ENCODE measurements around the gene EEF2KMT.
"Not testable (repeated sequence)": the region's sequence is repeated elsewhere in the genome, so short reads cannot be mapped to it uniquely, and the experiment has no call there.

The EEF2KMT gene

GRCh38 chr16:5075637-5076036 is 22.0 kb downstream of the EEF2KMT start:
- H3K27me3 ChIP-seq (replicated peaks in 2 of 5; ENCODE audit: control insufficient read depth in 4 of 5, insufficient read depth in 5 of 5, low read length in 4 of 5) = no peaks in the 10 kb centered on the region
- H3K27ac ChIP-seq (ENCODE audit: insufficient read depth in 1 of 2, low read depth in 1 of 2, low read length in 2 of 2, poor library complexity in 1 of 2, severe bottlenecking in 2 of 2) = no peak overlapping the region
- H3K9me3 ChIP-seq (ENCODE audit: control extremely low read depth in 1 of 5, control insufficient read depth in 4 of 5, insufficient read depth in 2 of 5, low read depth in 1 of 5, low read length in 4 of 5) = no peaks in the 10 kb centered on the region
- no peak for DNase-seq
- H3K4me3 ChIP-seq (ENCODE audit: control insufficient read depth in 1 of 7, extremely low read depth in 1 of 7, insufficient read depth in 4 of 7, low read depth in 2 of 7, low read length in 6 of 7) = no peak overlapping the region
- 100% methylated on average over 4 of the region's 5 CpGs for WGBS (ENCODE audit: insufficient coverage)
- CTCF ChIA-PET = interaction anchor here (1.7 to 2.2 kb wide), 3 partner anchors 10 to 19 kb away, joined by 4 to 9 read pairs (median 5); partner anchors contain the start of gene C16orf89
- peaks cover 0 to 19% (median 12%) of the 10 kb centered on the region in 4 experiments for H3K4me1 ChIP-seq (ENCODE audit: control extremely low read depth in 1 of 4, control insufficient read depth in 4 of 4, insufficient read depth in 4 of 4, low read length in 3 of 4)
- POLR2A ChIA-PET = no interaction called here
- peaks cover 2 to 32% (median 20%) of the 10 kb centered on the region in 4 experiments for H3K36me3 ChIP-seq (ENCODE audit: control insufficient read depth in 4 of 4, insufficient read depth in 4 of 4, low read length in 3 of 4)

- DNase-seq; H3K27ac ChIP-seq (ENCODE audit: insufficient read depth in 1 of 2, low read depth in 1 of 2, low read length in 2 of 2, poor library complexity in 1 of 2, severe bottlenecking in 2 of 2); POLR2A ChIA-PET; H3K4me3 ChIP-seq (ENCODE audit: control insufficient read depth in 1 of 7, extremely low read depth in 1 of 7, insufficient read depth in 4 of 7, low read depth in 2 of 7, low read length in 6 of 7); CTCF ChIA-PET; H3K9me3 ChIP-seq (ENCODE audit: control extremely low read depth in 1 of 5, control insufficient read depth in 4 of 5, insufficient read depth in 2 of 5, low read depth in 1 of 5, low read length in 4 of 5); H3K27me3 ChIP-seq (replicated peaks in 2 of 5; ENCODE audit: control insufficient read depth in 4 of 5, insufficient read depth in 5 of 5, low read length in 4 of 5): not testable (repeated sequence)
- peaks cover 0 to 21% (median 12%) of the 10 kb centered on the region in 4 experiments for H3K4me1 ChIP-seq (ENCODE audit: control extremely low read depth in 1 of 4, control insufficient read depth in 4 of 4, insufficient read depth in 4 of 4, low read length in 3 of 4)
- WGBS (ENCODE audit: insufficient coverage) = 96% methylated on average over 11 of the region's 15 CpGs
- H3K36me3 ChIP-seq (ENCODE audit: control insufficient read depth in 4 of 4, insufficient read depth in 4 of 4, low read length in 3 of 4) = peaks cover 2 to 31% (median 18%) of the 10 kb centered on the region in 4 experiments
Measured at GRCh38 chr16:5073771-5074170, 23.8 kb downstream of the EEF2KMT start.

DNA sequence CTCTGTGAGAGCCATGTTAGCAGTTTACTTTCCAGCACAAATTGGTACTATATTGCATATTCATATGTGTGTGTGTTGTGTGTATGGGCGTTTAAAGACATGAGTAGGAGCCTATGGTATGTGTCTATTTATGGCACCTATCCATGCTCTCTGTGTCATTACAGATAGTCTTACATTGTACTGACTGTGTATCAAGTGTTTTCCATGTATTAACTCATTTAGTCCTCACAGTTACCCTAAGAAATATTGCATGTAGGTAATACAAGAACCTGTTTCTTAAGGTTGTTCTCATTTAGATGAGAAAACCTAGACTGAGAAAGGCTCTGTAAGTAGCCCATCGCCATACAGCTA is 24.3 kb downstream of the EEF2KMT start:
- H3K4me3 ChIP-seq (ENCODE audit: control insufficient read depth in 1 of 7, extremely low read depth in 1 of 7, insufficient read depth in 4 of 7, low read depth in 2 of 7, low read length in 6 of 7) = no peak overlapping the region
- no peaks in the 10 kb centered on the region for H3K9me3 ChIP-seq (ENCODE audit: control extremely low read depth in 1 of 5, control insufficient read depth in 4 of 5, insufficient read depth in 2 of 5, low read depth in 1 of 5, low read length in 4 of 5)
- POLR2A ChIA-PET = no interaction called here
- CTCF ChIA-PET = no interaction called here
- H3K27ac ChIP-seq (ENCODE audit: insufficient read depth in 1 of 2, low read depth in 1 of 2, low read length in 2 of 2, poor library complexity in 1 of 2, severe bottlenecking in 2 of 2) = no peak overlapping the region
- H3K27me3 ChIP-seq (replicated peaks in 2 of 5; ENCODE audit: control insufficient read depth in 4 of 5, insufficient read depth in 5 of 5, low read length in 4 of 5) = no peaks in the 10 kb centered on the region
- DNase-seq = no peak
- 100% methylated on average over 1 of the region's 2 CpGs for WGBS (ENCODE audit: insufficient coverage)
- H3K36me3 ChIP-seq (ENCODE audit: control insufficient read depth in 4 of 4, insufficient read depth in 4 of 4, low read length in 3 of 4) = peaks cover 2 to 28% (median 17%) of the 10 kb centered on the region in 4 experiments
- peaks cover 0 to 21% (median 12%) of the 10 kb centered on the region in 4 experiments for H3K4me1 ChIP-seq (ENCODE audit: control extremely low read depth in 1 of 4, control insufficient read depth in 4 of 4, insufficient read depth in 4 of 4, low read length in 3 of 4)

DNA sequence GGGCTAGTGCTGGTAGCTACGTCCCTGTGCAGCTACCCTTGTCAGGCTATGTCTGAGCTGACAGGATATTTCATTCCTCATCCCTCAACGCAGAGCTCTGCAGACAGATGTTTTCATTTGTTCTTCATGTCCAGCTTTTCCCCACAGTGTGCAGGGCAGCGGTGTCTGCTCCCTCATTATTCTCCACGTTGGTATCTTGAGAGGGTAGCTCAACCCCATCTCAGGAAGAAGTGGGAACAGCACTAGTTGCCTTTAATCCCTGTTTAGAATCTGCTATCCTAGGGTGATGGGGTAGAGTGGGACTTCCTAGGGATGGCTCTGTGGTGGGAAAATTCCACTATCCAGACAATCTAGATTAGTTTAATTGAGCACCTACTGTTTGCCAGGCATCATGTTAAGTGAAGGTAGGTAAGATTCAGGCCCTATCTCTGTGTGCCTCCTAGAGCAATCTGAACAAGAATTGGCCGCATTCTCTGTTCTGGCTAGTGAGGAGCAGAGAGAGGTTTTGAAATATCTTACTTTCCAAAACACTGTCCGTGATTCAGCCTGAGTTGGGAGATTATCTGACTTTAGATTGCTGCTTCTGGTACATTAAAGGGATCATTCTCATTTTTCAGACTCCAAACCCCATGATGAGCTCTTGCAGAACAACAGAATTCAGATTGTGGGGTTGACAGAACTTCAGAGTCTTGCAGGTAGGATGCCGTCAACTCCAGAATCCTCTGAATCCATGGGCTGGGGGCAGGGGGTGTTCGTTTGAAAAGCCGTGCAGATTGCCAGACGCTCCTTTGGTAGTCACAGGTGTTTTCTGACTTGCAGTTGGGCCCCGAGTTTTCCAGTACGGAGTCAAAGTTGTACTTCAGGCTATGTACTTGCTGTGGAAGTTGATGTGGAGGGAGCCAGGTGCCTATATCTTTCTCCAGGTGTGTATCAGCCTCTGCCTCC is 25.0 kb downstream of the EEF2KMT start:
- H3K4me3 ChIP-seq (ENCODE audit: control insufficient read depth in 1 of 7, extremely low read depth in 1 of 7, insufficient read depth in 4 of 7, low read depth in 2 of 7, low read length in 6 of 7) = peak overlapping the region; percentile 41 to 91 (median 77)
- H3K9me3 ChIP-seq (ENCODE audit: control extremely low read depth in 1 of 5, control insufficient read depth in 4 of 5, insufficient read depth in 2 of 5, low read depth in 1 of 5, low read length in 4 of 5) = no peaks in the 10 kb centered on the region
- peak overlapping the region in 1 of 2 experiments; percentile 60 for H3K27ac ChIP-seq (ENCODE audit: insufficient read depth in 1 of 2, low read depth in 1 of 2, low read length in 2 of 2, poor library complexity in 1 of 2, severe bottlenecking in 2 of 2)
- H3K4me1 ChIP-seq (ENCODE audit: control extremely low read depth in 1 of 4, control insufficient read depth in 4 of 4, insufficient read depth in 4 of 4, low read length in 3 of 4) = peaks cover 0 to 21% (median 12%) of the 10 kb centered on the region in 4 experiments
- H3K36me3 ChIP-seq (ENCODE audit: control insufficient read depth in 4 of 4, insufficient read depth in 4 of 4, low read length in 3 of 4) = peaks cover 2 to 28% (median 15%) of the 10 kb centered on the region in 4 experiments
- POLR2A ChIA-PET = no interaction called here
- no peaks in the 10 kb centered on the region for H3K27me3 ChIP-seq (replicated peaks in 2 of 5; ENCODE audit: control insufficient read depth in 4 of 5, insufficient read depth in 5 of 5, low read length in 4 of 5)
- 82% methylated on average over 8 of the region's 12 CpGs for WGBS (ENCODE audit: insufficient coverage)
- CTCF ChIA-PET = interaction anchor here (1.4 kb wide), 2 partner anchors 10 to 16 kb away, joined by 3 read pairs; no protein-coding TSS in a partner anchor
- no peak for DNase-seq

DNA sequence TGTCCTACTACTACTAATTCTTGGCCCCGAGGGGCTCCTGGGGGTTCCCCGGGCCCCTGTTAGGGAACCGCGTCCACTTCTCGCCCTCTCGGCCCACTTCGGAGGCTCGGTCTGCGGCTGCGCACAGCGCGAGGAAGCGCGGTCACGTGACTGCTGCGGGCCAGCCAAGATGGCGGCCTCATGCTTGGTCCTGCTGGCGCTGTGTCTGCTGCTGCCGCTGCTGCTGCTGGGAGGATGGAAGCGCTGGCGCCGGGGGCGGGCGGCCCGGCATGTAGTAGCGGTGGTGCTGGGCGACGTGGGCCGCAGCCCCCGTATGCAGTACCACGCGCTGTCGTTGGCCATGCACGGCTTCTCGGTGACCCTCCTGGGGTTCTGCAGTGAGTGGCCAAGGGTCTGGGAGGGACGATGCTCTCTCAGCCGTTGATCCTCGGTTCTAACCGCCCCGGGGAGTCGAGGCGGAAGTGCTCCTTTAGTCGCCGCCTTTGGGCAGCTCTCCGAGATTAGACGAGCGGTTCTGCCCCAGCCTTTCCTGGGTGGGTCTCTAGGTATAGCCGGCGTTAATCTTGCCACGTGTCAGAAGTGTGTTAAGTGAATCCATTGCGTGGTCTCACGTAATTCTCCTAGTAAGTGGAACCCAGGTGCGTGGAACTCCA is 25.8 kb downstream of the EEF2KMT start, which contains the start of gene ALG1:
TSS of gene ALG1 (plus strand) at position 163 of the 653 bp plus-strand sequence. CDS start at position 170, 7 bp downstream.
- CTCF ChIA-PET = interaction anchor here (1.4 kb wide), 2 partner anchors 11 to 15 kb away, joined by 3 read pairs; no protein-coding TSS in a partner anchor
- POLR2A ChIA-PET = no interaction called here
- Histone ChIP-seq H3K27ac (ENCODE audit: insufficient read depth in 1 of 2, low read depth in 1 of 2, low read length in 2 of 2, poor library complexity in 1 of 2, severe bottlenecking in 2 of 2) (peak within 1 kb of the TSS in 1 of 2 experiments; percentile 60), H3K4me3 (ENCODE audit: control insufficient read depth in 1 of 7, extremely low read depth in 1 of 7, insufficient read depth in 4 of 7, low read depth in 2 of 7, low read length in 6 of 7) (peak within 1 kb of the TSS; percentile 41 to 91 (median 77)), H3K9me3 (ENCODE audit: control extremely low read depth in 1 of 5, control insufficient read depth in 4 of 5, insufficient read depth in 2 of 5, low read depth in 1 of 5, low read length in 4 of 5) (no peaks in the 10 kb centered on the region), H3K4me1 (ENCODE audit: control extremely low read depth in 1 of 4, control insufficient read depth in 4 of 4, insufficient read depth in 4 of 4, low read length in 3 of 4) (peaks cover 0 to 21% (median 12%) of the 10 kb centered on the region in 4 experiments), H3K36me3 (ENCODE audit: control insufficient read depth in 4 of 4, insufficient read depth in 4 of 4, low read length in 3 of 4) (peaks cover 2 to 23% (median 12%) of the 10 kb centered on the region in 4 experiments), H3K27me3 (replicated peaks in 2 of 5; ENCODE audit: control insufficient read depth in 4 of 5, insufficient read depth in 5 of 5, low read length in 4 of 5) (no peaks in the 10 kb centered on the region)
- WGBS (ENCODE audit: insufficient coverage) = 0% methylated on average over 46 of the region's 53 CpGs
- peak; percentile 83 to 91 (median 90) for DNase-seq

- Histone ChIP-seq H3K27ac (ENCODE audit: insufficient read depth in 1 of 2, low read depth in 1 of 2, low read length in 2 of 2, poor library complexity in 1 of 2, severe bottlenecking in 2 of 2) (peak overlapping the region in 1 of 2 experiments; percentile 60), H3K36me3 (ENCODE audit: control insufficient read depth in 4 of 4, insufficient read depth in 4 of 4, low read length in 3 of 4) (peaks cover 0 to 21% (median 10%) of the 10 kb centered on the region in 4 experiments), H3K4me1 (ENCODE audit: control extremely low read depth in 1 of 4, control insufficient read depth in 4 of 4, insufficient read depth in 4 of 4, low read length in 3 of 4) (peaks cover 0 to 21% (median 12%) of the 10 kb centered on the region in 4 experiments), H3K4me3 (ENCODE audit: control insufficient read depth in 1 of 7, extremely low read depth in 1 of 7, insufficient read depth in 4 of 7, low read depth in 2 of 7, low read length in 6 of 7) (peak overlapping the region in 6 of 7 experiments; percentile 60 to 91 (median 78)), H3K27me3 (replicated peaks in 2 of 5; ENCODE audit: control insufficient read depth in 4 of 5, insufficient read depth in 5 of 5, low read length in 4 of 5) (no peaks in the 10 kb centered on the region), H3K9me3 (ENCODE audit: control extremely low read depth in 1 of 5, control insufficient read depth in 4 of 5, insufficient read depth in 2 of 5, low read depth in 1 of 5, low read length in 4 of 5) (no peaks in the 10 kb centered on the region)
- WGBS (ENCODE audit: insufficient coverage) = 29% methylated on average over 1 of the region's 7 CpGs
- CTCF ChIA-PET = interaction anchor here (1.4 kb wide), 2 partner anchors 11 to 15 kb away, joined by 3 read pairs; no protein-coding TSS in a partner anchor
- peak in 1 of 3 donors; percentile 6 for DNase-seq
- POLR2A ChIA-PET = no interaction called here
Measured at GRCh38 chr16:5071341-5071680, 26.3 kb downstream of the EEF2KMT start.

All from common myeloid progenitor, CD34-positive (primary cell).